NCI-H2029 treated with DMSO at 0.1 percent for 48 hours (cell line): Measurements from ENCODE around the gene LKAAEAR1.
"Not testable (repeated sequence)": the region's sequence is repeated elsewhere in the genome, so short reads cannot be mapped to it uniquely, and the experiment has no call there.

Experiments used
- DNase-seq: peaks from one replicate; lab custom pipeline; 2025; lab: John Stamatoyannopoulos, UW

LKAAEAR1 gene

DNA sequence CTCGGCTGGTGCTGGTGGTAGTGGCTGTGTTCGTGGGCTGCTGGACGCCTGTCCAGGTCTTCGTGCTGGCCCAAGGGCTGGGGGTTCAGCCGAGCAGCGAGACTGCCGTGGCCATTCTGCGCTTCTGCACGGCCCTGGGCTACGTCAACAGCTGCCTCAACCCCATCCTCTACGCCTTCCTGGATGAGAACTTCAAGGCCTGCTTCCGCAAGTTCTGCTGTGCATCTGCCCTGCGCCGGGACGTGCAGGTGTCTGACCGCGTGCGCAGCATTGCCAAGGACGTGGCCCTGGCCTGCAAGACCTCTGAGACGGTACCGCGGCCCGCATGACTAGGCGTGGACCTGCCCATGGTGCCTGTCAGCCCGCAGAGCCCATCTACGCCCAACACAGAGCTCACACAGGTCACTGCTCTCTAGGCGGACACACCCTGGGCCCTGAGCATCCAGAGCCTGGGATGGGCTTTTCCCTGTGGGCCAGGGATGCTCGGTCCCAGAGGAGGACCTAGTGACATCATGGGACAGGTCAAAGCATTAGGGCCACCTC is 14.3 kb upstream of the LKAAEAR1 start:
- DNase-seq, result no peak

DNA sequence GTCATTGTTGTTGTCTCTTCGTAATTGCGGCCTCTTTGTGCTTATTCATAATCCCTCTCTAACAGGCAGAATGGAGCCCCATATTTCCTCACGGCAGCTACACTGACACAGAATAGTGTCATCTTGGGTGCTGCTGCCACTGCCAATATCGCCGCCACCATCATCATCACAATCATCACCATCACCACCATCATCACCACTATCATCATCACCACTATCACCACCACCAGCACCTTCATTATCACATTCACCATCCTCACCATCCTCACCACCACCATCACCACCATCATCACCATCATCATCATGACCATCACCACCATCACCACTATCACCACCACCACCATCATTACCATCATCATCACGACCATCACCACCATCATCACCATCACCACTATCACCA is 12.3 kb upstream of the LKAAEAR1 start:
- no peak for DNase-seq

DNA sequence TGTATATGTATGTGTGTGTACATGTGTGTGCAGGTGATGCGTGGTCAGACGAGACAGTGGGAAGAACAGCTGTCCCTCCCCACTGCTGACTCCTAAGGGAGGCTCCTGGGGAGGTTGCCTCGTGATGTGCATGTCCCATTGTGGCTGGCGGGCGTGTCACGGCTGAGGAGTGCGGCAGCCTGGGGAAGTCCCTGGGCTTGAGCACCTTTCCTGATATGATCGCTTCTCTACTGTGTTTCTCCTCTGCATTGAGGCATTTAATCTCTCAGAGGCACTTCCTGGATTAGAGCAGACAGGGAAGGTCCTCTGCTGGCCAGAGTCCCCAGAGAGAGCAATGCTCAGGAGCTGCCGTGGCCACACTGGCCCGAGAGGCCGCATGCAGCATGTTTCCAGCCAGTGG is 11.7 kb upstream of the LKAAEAR1 start:
- DNase-seq, result no peak

DNA sequence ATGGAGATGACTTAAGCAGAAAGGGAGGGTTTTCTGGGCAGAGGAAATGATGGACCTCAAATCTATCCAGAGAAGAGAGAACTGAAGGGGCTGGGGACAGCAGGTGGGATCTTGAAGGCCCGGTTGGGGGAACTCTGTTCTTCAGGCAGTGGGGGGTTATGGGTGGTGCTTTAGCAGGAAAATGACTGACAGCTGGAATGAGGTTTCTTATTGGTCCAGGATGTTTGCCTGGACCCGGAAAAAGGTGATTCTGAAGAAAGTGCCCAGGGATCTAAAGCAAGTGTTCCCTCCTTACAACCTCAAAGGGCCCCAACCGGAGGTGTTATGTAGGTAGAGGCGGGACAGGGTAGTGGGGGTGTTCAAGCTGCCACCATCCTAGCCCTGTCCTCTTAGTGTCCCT is 11.3 kb upstream of the LKAAEAR1 start:
- no peak for DNase-seq

DNA sequence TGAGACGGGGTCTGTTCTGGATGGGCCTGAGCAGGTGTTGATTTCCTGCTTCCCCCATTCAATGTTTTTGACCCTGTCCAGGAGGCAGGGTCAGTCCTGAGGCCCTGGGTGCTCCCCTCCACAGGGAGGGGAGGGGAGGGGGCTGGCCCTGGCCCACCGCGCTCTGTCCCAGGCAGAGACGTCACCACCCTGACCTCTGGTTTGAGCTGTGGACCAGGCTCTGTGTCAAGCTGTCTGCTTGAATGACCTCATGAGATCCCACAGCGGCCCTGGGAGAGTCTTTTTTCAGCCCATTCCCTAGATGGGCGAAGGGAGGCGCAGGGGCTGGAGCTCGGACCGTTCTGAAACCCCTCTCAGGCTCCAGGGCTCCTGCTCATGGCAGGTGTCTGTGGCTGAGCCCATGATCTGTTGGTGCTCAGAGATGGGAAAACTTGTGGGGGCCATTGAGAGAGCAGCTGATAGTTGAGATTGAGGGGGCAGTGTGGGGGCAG is 8.9 kb upstream of the LKAAEAR1 start:
- DNase-seq, result no peak

DNA sequence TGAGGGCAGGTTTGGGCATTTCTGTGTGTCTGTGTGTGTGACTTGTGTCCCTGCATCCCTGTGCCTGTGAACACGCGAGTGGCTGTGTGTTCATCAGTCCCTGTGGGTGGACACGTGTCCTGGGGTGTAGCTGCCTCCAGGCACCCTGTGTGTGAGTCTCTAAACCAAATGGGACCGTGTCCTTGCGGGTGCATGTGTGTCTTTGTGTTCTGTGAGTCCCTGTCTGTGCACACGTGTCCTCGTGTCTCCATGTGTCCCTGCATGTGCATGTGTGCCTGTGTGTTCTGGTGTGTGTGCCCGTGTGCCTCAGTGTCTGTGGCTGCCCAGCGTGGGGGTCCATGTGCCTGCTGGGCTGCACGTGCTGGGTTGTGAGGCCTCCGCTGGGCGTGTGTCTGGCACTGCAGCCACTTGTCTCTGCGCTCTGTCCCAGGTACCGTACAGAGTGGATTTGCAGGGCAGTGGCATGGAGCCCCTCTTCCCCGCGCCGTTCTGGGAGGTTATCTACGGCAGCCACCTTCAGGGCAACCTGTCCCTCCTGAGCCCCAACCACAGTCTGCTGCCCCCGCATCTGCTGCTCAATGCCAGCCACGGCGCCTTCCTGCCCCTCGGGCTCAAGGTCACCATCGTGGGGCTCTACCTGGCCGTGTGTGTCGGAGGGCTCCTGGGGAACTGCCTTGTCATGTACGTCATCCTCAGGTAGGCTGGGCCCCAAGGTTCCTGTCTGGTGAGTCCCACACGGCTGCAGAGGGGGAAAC is 8.2 kb upstream of the LKAAEAR1 start:
- DNase-seq, result no peak

DNA sequence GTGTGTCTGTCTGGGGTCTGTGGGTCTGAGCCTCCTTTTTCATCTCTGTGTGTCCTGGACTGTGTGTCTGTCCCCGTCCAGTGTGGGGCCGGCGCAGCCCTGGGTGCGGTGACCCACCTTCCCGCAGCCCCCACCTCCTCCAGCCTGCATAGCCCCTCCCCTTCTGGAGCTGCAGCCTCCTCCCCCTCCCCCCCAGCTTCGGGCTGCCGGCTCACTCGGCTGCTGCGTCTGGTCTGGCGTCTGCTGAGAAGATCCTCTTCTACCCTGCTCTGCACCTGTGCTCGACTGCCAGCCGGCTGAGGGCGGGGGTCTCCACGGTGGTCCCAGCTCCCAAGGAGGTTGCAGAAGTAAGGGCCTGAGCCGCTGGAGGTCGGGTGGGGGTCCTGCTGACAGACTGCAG is 7.6 kb upstream of the LKAAEAR1 start:
- DNase-seq, result no peak

DNA sequence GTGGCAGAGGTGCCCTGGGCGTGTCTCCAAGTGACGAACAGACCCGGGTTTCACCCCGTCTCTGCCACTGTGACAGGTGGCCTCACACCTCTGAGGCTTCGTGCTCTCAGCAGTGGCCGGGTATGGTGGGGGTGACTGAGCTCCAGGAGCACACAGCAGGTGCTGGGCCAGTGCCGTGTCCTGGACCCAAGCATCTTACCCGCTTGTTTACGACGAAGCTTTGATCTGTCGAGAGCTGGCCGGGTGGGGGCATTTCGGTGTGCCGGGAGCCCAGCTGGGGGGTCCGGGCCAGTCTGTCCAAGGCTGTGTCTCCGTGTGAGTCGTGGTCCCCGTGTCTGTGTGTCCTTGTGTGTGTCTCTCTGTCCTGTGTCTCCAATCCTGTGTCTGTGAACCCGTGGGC is 7.1 kb upstream of the LKAAEAR1 start:
- DNase-seq, result no peak

DNA sequence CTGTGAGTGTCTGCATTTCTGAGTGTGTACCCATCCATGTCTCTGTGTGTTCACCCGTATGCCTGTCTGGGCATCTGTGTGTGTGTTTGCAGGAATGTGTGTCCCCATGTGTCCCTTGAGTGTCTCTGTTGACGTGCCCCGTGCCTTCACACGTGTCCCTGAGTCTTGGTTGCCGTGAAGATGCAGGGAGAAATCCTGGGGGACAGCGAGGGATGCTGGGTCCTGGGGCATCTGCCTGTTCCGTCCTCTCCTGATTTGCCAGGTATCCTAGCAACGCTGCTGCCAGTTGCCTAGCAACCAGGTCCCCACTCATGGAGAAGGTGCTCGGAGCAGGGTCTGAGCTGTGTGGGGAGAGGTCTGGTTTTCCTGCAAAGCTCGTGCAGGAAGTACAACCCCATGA is 6.0 kb upstream of the LKAAEAR1 start:
- DNase-seq, result no peak

DNA sequence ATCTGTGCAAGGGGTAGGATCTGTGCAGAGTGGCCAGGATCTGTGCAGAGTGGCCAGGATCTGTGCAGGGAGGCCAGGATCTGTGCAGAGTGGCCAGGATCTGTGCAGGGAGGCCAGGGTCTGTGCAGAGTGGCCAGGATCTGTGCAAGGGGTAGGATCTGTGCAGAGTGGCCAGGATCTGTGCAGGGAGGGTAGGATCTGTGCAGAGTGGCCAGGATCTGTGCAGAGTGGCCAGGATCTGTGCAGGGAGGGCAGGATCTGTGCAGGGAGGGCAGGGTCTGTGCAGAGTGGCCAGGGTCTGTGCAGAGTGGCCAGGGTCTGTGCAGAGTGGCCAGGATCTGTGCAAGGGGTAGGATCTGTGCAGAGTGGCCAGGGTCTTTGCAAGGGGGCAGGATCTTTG is 4.4 kb upstream of the LKAAEAR1 start:
- not testable (repeated sequence) for DNase-seq

DNA sequence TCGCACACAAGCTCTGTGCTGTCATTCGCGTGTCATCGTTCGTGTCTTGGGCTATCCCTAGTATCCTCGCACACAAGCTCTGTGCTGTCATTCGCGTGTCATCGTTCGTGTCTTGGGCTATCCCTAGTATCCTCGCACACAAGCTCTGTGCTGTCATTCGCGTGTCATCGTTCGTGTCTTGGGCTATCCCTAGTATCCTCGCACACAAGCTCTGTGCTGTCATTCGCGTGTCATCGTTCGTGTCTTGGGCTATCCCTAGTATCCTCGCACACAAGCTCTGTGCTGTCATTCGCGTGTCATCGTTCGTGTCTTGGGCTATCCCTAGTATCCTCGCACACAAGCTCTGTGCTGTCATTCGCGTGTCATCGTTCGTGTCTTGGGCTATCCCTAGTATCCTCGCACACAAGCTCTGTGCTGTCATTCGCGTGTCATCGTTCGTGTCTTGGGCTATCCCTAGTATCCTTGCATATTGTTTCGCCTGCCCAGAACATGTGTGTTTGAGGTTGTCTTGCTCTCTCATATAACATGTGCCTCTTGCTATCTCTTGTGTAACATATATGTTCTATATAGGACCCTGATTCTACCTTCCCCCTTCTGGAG is 3.1 kb upstream of the LKAAEAR1 start:
- not testable (repeated sequence) for DNase-seq

DNA sequence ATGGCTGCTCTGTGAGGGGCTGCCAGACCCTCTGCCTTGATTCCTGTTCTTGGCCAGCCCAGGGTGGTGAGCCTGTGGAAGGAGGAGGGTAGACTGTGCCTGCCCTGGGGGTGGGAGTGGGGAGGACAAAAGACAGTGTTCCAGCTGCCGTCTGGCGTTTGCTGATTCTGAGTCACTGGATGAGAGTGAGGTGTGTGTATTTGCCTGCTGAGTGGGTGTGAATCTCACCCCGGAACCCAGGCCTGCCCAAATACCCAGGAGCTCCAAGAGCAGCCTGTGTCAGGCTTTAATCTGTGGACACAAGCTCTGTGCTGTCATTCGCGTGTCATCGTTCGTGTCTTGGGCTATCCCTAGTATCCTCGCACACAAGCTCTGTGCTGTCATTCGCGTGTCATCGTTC is 2.6 kb upstream of the LKAAEAR1 start:
- DNase-seq, result no peak

DNA sequence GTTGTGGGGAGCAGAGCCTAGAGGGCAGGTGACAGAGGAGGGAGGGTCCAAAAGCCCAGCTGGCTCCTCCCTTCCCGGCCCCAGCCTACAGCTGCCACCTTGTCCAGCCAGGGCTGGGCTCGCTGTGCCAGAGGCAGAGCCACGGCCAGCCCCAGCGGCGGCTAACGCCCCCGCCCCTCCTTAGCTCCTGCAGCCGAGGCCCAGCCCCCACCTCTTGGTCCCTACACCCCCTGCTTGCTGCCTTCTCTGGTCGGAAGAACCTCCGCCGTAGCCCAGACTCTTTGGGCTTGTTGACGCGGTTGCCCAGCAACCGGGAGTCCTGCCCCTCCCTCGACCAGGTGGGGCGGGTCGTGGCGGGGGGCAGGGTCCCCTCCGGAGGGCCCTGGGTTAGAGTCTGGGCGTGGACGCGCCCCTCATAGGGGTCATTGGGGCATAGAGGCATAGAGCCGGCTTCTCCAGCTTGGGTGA is 521 bp upstream of the LKAAEAR1 start:
- DNase-seq, result no peak

DNA sequence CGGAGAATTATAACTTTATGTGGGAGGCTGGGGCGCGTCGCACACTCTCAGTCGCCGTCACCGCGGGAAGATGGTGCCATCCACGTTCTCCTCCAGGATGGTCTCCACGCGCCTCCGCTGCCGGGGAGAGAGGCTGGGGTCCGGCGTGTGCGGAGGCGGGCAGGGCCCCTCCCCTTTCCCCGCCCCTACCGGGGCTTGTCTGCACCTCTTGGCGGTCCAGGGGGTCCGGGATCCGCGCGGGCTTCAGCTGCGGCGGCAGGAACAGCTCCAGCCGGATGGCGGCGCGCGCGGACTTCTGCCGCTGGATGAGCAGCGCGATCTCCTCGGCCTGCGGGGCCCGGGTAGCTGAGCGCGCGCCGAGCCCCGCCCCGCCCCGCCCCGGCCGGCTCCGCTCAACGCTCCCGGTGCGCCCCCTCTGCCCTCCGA is 807 bp downstream of the LKAAEAR1 start:
- no peak for DNase-seq

DNA sequence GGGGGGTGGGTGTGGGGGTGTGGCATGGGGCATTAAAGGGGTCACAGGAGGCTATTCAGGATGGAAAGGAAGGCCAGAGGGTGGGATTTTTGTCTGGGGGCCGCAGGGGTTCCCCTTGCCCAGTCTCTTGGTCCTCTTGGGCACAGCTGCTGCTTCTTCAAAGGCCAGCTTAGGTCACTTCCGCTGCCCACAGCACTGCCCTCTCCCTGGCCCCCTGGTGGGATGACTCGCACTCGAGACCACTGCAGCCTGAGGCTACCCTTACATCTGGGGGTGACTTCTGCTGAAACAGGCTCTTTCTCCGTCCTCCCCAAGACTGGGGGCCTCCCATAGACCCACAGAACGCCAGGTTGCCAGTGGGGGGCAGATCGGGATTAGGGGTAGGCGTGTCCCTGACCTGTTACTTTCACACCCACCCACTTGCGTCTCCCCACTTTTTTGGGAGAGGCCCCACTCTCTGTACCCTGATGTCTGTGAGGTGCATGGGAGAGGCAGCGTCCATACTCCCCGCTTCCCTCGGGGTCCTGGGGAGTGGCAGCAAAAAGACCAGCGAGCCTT is 1.3 kb downstream of the LKAAEAR1 start:
- DNase-seq, result no peak

DNA sequence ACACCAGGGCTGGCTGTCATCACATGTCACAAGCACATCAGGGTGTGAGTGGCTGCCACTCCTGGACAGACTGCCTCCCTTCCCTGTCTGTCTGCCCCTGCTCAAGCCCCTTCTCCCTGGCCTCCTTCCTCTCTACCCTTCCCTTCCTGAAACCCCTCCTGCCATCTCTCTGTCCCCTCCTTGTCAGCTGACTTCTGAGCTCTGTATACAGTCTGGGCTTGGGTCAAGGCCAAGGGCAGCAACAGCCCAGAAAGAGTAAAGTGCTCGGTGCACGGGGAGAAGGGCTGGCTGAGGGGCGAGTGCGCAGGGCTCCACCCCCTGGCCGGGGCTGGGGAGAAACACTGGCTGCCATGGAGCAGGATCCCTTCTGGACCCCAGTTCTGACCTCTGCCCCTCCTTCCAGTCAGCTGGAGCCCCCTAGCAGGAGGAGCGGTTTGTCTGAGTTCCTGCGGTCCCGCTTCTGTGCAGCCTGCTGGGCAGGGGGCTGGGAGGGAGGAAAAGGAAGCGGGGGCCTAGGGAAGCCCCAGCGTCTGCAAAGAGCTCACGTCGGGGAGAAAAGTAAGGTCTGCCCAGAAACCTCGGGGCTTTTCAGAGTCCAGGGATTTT is 2.0 kb downstream of the LKAAEAR1 start:
- no peak for DNase-seq

DNA sequence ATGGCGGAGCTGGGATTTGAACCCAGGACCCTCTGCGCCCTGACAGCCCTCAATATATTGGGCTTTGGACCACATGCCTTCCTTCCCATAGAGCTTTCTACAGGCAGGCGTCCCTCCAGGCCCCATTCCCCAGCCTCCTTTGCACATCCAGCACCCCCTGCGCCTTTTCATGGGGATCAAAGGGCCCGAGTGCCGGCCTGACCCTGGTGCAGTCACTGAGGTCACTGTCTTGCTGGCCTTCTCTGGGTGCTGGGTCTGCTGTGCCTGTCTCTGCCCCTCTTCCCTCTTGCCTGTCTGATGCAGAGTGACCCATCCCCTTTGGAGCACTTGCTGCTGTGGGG is 2.6 kb downstream of the LKAAEAR1 start:
- DNase-seq, result no peak

DNA sequence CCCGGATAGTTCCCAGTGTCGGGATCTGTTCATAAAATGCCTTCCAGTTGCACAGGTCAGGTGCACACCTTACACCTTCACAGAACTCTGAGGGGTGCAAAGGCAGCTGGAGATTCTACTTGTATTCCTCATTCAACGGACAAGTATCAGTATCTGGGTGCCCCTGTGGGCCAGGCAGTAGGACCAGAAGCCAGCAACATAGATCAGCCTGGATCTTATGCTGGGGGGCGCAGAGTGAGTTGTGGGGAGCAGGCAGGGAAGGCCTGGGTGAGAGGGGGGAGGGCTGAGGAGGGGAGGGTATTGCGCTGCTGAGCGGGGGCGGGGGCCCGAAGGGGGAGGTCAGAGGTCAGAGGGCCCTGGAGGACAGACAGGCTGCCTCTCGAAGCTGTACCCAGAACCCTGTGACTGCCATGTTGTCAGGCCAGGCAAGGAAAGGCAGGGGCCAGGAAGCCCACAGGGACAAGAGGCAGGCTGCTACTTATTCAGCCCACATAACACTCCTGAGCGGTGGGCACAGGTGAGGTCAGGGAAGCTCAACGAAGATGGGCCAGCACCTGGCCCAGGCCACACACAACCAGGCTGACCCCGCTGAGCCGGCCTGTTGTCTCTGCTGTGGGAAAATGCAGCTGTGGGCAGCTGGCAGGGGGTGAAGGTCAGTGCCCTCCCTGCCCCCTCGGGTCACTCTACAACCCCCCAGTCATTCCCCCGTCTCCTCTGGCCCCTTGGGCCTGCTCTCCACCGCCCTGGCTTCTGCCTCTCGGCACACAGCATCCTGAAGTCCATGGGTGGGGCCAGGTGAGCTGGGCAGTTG is 3.2 kb downstream of the LKAAEAR1 start:
- no peak for DNase-seq

DNA sequence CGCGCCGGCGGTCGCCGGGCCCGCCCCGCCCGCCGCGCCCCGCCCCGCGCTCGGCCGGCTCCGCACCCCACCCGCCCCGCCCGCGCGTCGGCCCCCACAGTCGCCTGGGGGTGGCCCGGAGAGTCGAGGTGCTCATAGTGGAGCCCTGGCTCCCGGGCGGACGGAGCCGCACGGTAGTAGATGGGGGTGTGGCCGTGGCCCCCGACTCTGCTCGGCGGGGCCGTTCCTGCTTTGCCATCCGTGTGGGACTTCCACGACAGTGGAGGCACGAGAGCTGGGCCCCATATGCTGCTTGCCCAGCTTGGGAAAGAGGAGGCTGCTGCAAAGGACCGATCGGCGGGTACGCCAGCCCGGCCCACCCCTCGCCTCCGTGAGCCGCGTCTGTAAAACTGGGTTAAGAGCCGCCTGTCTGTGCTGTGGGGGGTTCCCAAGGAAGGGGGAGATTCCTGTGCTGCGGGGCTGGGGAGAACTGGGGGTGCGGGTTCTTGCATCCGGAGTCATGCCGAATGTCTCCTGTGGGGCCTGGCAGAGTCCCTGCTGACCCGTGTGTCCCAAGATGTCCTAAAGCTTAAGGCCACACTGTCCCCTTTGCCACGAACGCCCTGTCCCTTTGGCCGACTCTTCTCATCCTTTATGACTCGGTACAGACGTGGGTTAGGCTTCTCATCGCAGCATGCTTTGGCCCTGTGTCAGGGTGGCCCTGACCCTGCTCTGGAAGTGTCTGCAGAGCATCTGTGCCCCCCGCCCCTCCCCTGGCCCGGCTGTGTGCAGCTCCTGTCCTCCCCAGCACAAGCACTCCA is 4.0 kb downstream of the LKAAEAR1 start, which contains the start of gene OPRL1:
Gene OPRL1, plus strand, starts transcription at position 70 of the 800 bp plus-strand sequence. CDS start 12,639 bp downstream, outside the sequence.
- no peak for DNase-seq

DNA sequence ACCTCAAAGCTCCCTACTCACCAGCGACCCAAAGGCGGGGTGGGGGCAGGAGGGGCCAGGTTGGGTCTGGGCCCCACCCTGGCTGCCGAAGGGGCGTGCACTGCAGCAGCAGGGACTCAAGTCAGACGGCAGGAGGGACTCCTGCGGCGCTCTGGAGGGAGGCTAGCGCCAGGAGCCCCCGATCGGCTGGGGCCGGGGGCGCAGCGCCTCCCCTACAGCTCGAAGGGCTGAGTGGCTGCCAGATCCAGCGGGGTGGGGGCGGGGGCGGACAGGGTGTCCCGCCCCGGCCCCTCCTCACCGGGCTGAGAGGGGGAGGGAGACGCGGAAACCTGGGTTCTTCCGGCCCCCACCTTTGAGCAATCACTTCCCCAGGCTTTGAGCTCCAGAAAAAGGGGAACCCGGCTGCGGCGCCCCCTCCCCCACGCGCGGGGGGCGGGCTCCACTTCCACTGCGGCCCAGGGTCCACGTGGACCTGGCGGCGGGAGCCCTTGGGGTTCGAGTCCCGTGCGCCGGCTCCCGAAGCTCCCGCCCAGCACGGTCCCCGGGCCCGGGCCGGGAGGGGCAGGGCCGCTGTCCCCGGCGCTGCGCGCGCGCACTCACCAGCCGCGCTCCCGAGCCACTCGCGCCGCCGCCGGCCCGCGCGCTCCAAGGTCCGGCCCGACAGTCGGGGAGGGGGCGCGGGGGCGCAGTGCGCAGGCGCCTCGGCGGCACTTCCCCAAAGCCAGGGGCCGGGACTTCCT is 4.8 kb downstream of the LKAAEAR1 start, which contains the start of gene RGS19:
Gene RGS19, minus strand, starts transcription at position 246 of the 740 bp plus-strand sequence. CDS start 2,632 bp downstream, outside the sequence.
- DNase-seq, result no peak
